DMS114 treated with DMSO at 0.1 percent for 48 hours (cell line): ENCODE results near the gene KHSRP.

ENCODE experiments used
- DNase-seq: peaks from one replicate; lab custom pipeline; 2025; ENCODE audit not compliant: unreplicated experiment; lab: John Stamatoyannopoulos, UW

KHSRP gene

DNA sequence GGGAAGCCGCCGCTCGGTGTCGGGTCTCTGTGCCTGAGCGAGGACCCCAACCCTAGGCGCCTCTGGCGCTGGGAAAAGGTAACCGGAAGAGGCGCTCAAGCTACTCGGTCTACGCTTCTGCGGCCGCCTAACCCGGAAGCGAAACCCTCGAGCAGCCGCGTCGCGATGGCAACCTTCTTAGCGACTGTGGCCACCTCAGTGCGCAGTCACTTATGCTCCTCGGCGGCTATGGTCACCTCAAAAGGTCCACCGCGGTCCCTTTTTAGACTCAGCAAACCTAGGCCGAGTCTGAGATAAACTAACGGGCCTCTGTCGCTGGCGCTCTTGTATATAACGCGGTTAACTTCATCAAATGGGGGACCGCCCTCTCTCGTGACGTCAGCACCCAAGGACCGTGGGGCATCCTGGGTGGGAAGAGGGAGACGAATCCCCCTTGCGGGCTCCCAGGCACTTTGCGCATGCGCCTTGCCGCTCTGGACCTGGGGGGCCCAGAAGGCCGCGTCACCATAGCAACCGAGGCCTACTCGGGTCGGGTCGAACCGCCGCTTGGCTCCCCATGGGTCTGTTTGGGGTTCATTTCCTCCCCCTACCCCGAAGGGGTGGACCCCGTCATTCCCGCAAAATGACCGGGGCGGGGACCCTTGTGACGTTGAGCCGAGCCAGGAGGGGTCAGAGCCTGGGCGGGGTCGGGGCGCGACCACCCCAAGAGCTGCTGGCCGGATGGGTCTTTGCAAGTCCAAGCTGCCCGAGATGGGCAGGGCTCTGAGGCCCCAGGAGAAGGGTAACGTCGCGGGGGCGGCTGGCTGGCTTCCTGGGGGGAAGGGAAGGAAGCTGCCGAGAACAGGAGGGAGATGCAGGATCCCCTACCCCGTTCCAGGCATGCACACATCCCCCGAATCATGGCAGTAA is 31.3 kb downstream of the KHSRP start, which contains the start of gene GTF2F1:
Gene GTF2F1, minus strand, starts transcription at position 91 of the 909 bp plus-strand sequence. CDS start 169 bp downstream, outside the sequence.
- DNase-seq, result peak; percentile 87

GRCh38 chr19:6392221-6393073 is 32.2 kb downstream of the KHSRP start:
- no peak for DNase-seq

DNA sequence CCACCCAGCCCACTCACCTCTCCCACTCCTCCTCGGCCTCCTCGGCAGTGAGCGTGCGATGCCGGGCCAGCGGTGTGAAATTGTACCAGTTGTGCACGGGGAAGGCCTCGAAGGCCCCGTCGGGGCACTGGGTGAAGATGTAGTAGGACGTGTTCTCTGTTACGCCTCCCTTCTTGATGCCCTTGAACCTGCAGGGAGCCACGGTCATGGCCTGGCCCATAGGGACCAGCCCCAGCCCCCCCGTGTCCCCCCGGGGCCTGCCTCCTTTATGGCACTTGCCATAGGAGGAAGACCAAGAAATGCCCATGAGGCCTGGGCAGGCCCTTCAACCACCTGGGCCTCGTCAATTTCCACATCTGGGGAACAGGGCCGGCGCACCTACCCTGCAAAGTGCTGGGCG is 37.2 kb downstream of the KHSRP start:
- DNase-seq, result no peak

DNA sequence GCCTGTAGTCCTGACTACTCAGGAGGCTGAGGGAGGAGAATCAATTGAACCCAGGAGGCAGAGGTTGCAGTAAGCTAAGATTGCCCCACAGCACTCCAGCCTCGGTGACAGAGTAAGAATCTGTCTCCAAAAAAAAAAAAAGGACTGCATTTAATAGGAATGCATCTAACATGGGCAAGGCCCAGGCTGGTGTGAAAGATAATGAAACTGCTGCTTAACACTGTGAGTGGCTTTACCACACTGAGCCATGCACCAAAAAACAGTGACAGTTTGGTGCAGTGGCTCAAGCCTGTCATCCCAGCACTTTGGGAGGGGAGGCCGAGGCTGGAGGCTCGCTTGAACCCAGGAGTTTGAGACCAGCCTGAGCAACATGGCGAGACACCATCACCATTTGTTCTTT is 40.2 kb downstream of the KHSRP start:
- no peak for DNase-seq

GRCh38 chr19:6383188-6383587 is 41.4 kb downstream of the KHSRP start:
- DNase-seq, result no peak

- DNase-seq, result no peak
These were observed 43.4 kb downstream of the KHSRP start for GRCh38 chr19:6381030-6381750.

DNA sequence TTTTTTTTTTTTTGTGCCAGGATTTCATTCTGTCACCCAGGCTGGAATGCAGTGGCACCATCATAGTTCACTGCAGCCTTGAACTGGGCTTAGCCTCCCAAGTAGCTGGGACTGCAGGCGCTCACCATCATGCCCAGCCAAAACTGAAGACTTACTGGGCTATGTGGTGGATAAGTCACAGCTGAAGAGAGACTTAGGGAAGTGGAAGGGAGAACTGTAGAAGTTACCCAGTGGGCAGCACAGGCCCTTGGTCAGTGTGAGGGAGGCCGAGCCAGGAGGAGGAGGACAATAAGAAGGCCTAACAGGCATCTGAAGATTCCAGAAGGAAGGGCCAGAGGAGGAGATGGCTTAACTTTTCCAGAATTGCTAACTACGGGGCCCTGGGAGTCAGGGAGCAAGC is 44.9 kb downstream of the KHSRP start:
- no peak for DNase-seq

DNA sequence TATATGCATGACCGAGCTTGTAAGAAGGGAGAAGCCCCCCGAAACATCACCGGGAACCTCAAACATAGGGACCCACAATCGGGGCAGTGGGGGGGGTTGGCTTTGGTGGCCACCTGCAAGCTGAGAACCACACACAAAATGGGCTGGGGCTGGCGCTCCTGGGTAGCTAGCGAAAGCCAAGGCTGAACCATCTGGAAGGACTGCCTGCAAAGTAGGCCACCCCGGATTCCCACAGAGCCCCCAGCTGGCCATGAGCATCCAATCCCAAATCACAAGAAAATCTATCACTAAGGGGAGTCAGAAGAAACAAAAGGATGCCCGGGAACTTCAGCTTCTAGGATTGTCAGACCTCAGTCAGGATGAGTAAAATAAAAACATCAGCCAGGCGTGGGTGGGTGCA is 46.1 kb downstream of the KHSRP start:
- no peak for DNase-seq

GRCh38 chr19:6378041-6378440 is 46.6 kb downstream of the KHSRP start:
- DNase-seq, result no peak

DNA sequence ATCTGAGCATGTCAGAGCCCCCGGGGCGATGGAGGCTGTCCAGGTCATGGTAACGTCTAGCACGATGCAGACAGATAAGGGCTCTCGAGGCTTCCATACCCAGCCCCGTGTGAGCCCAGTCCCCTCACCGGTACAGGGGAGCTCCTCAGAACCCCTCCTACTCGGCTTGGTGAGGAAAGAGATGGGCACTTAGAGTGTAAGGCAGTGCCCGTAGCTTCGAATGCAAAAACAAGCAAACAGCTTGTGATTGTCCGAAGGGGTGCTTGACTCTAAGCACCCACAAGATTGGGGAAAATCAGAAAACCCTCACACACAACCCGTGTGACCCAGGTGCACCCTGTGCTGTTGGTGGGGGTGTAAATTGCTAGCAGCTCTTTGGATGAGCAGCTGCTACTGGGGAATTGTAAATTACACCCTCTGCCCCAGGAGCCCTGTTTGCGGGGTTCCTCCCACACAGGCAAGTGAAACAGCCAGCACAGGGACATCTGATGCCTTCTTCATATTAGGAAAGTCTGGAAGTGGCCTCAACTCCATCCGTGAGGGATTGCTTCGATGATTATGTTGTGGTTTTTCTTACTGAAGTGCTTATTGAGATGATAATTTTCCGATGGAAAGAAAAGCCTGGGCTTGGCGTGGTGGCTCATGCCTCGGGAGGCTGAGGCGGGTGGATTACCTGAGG is 48.0 kb downstream of the KHSRP start:
- no peak for DNase-seq

DNA sequence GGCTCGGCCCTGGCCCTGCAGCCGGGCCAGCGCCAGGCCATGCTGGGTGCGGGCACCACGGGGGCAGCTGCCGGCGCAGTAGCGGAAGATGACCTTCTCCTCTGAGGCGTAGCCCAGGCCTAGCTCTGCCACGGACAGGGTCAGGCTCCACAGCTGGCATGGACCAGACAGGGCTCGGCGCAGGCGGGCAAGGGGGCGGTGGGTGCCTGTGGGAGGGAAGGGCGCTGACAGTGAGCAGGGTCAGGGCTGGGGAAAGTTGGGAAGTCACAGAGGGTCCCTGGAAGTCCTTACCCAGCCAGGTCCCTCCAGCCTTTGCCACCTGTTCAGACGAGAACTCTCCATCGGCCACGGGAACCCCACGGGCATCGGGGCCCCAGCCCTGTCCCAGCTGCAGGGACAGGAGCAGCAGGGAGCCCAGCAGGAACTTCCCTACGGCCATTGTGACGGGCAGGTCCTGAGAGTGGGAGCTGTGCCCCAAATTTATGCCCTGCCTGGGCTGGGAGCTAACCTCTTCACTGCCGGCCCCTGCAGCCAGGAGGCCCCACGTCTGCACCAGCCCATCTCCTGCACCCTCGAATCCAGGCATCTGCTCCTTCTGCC is 49.1 kb downstream of the KHSRP start, which contains the start of gene PSPN:
Gene PSPN, minus strand, starts transcription at position 523 of the 600 bp plus-strand sequence. Its CDS starts 84 bp downstream, at position 439.
- no peak for DNase-seq

DNA sequence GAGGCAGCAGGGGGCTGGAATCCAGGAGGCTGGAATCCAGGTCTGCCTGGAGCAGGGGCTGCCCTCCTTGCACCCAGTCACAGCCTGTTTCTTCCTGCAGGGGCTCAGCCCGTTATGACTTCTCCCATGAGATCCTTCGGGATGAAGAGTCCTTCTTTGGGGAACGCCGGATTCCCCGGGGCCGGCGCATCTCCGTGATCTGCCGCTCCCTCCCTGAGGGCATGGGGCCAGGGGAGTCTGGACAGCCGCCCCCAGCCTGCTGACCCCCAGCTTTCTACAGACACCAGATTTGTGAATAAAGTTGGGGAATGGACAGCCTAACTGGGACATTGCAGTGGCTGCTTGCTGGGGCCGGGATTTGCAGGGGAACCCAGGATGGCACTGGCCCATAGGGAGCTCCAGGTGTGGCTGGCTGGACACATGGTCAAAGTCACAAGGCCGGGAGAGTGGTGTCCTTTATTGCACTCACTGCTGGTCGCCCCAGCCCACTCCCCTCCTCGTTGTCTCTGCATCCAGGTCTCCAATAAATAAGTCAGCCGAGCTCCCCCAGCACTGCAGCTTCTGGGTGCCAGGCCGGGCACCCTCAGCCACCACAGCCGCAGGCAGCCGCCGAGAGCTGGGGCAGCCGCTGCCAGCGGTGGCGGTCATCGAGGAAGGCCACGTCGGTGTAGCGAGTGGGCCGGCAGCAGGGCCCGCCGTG is 49.8 kb downstream of the KHSRP start:
- DNase-seq, result no peak

DNA sequence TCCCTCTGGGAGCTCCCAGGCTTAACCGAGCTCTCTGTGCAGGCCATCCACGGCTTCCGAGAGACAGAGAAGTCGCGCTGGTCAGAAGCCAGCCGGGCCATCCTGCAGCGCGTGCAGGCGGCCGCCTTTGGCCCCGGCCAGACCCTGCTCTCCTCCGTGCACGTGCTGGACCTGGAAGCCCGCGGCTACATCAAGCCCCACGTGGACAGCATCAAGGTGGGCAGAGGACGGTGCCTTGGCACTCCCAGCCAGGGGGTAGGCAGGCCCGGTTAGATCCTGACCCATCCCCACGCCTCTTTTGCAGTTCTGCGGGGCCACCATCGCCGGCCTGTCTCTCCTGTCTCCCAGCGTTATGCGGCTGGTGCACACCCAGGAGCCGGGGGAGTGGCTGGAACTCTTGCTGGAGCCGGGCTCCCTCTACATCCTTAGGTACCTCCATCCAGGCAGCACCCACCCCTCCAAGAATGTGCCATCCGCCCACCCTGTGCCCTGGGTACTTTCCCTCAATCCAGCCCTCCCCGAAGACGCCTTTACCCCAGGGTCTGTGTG is 50.4 kb downstream of the KHSRP start:
- no peak for DNase-seq

- no peak for DNase-seq
These were observed 50.9 kb downstream of the KHSRP start for GRCh38 chr19:6373813-6374108.

GRCh38 chr19:6373096-6373812 is 51.4 kb downstream of the KHSRP start:
- peak; percentile 78 for DNase-seq

DNA sequence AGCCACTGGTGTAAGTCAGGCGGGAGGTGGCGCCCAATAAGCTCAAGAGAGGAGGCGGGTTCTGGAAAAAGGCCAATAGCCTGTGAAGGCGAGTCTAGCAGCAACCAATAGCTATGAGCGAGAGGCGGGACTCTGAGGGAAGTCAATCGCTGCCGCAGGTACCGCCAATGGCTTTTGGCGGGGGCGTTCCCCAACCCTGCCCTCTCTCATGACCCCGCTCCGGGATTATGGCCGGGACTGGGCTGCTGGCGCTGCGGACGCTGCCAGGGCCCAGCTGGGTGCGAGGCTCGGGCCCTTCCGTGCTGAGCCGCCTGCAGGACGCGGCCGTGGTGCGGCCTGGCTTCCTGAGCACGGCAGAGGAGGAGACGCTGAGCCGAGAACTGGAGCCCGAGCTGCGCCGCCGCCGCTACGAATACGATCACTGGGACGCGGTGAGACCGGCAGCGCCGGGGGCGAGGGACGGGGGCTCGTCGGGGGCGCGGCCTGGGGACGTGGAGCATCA is 52.0 kb downstream of the KHSRP start, which contains the start of gene ALKBH7:
Gene ALKBH7, plus strand, starts transcription at position 201 of the 502 bp plus-strand sequence. Its CDS starts 27 bp downstream, at position 228.
- DNase-seq, result peak; percentile 97

- no peak for DNase-seq
These were observed 60.3 kb downstream of the KHSRP start for GRCh38 chr19:6364353-6364752.
